EH (cell line): ENCODE results near the gene LRAT.
"Not testable (repeated sequence)": the region's sequence is repeated elsewhere in the genome, so short reads cannot be mapped to it uniquely, and the experiment has no call there.

Experiments used
- DNase-seq: peaks from one replicate; pipeline ENCODE4 v3.0.0-alpha.2; 2015; ENCODE audit warnings: low read depth

Gene LRAT

DNA sequence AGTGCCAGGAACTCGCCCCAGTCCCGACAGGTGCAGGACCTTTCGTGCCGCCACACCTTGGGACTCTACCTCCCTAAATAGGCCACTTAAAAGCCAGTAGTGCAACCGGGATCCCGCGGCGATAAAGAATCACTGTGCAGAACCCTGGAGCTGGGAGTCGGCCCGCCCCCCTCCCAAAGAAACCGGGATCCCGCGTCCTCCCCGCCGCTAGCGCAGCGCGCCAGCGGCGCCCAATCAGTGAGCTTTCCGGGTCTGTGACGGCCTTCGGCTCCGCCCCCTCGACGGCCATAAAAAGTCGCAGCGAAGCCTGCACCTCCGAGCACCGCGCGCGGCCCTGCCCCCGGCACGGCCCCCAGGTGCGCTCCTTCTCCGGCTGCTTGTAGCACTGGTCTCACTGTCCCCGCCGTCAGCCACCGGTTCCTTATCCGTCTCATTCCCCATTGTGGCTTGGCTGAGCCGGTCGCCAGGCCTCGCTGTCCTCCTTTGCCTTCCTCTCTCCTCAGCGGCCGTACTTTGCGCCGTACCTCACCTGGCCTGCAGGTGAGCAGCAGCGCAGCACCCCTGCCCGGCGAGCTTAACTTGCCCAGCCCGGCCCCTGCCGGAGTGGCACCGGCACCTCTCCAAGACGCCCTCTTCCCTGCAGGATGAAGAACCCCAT, at the start of gene LRAT:
Gene LRAT, plus strand, starts transcription at position 318 of the 658 bp plus-strand sequence. Its CDS starts 327 bp downstream, at position 645.
- DNase-seq: peak; percentile 4

DNA sequence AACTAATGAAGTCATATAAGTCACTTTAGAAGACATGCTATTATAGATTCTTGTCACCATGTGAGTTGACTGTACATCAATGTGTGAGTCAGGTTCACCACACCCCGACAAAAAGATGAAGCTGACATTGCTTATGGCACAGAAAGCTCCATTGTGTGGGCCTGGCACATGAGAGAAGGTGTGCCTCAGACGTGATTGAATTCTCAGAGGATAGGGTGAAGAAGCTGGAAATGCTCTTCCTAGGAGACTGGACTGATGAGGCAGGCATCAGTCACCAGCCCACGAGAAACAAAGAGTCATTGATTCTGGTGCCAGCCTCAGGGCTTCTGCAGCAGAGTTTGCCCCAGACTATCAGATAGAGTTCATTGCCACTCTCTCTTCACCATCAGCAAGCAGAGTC, 35.9 kb upstream of the LRAT start:
- DNase-seq: no peak

DNA sequence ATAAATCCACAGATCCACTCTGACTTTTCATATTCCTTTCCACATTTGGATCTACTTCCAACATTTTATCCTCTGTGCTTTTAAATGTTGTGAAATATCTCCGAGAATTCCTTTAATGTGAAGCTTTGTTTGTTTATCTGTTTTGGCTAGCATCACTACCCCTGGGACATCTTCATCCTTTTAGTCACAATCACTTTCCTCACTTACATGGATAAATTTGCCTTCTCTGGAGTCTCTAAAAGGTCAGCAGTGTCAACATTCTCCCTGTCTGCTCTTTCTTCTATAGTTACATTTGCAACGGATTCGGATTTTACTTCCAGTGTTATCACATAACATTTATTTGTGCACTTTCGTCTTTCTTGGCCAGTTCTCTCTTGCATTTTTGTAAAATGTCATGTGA, 34.2 kb upstream of the LRAT start:
- no peak for DNase-seq

DNA sequence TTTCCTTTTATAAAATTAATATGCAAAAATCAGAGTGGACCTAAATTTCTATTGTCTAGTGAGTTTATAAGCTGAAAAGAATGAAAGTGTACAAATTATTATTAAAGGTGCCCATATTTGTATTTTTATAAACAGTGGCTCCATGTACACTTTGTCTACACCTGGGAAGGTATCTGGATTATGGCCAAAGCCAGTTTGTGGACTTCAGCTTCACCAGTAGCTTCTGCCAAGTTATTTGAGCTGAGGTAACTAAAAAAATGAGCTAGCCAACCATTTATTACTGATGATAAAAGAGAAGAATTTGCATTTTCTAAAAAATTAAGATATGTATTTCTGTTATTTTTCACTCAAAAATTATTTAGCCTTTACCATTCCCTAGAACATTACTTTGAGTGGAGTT, 32.3 kb upstream of the LRAT start:
- DNase-seq: no peak

DNA sequence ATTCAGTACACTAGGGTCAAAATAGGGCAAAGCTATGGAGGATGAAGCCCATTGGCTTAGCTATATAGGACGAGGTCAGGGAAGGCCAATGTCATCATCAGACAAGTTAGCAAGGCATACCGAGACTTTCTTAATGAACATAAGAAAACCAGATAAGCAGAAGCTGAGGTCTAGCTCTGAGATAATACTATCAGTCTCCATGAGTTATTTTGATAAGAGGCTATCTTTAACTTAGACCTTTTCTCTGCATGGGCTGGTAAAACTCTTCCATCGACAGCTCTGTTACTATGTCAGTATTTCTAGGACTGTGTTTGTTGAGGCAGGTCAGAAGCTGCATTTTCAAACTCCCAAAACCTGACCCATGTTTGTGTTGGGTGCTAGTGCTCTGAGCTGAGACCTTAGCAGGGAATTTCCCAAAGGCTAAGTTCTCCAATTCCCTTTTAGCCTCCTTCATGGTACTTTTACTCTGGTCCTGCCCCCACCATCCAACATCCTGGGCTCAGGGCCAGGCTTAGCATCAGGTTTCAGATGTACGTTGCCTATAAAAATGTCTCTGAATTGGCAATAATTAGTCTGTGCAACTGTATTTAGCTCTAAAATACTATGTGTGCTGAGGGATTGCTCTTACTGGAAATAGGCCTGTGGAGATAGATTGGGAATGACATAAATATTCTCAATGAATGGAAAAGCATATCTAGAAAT, 29.3 kb upstream of the LRAT start:
- no peak for DNase-seq

DNA sequence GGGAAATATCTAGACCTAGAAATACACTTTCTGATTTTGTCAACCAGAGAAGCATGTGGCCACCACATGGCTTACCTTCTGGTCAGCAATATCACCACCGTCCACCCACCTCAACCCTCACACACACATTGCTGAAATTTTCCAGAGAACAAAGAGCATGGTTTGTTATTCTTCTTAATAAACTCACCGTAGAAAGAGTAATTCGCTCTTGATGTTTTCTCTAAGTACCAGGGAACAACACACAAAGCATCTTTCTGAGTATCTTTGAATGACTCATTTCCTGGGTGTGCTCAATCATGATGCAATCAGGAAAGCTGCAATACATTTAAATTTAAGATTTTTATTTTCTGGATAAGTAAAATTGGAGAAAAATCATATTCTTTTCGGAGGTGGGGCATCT, 24.7 kb upstream of the LRAT start:
- DNase-seq: peak; percentile 15

DNA sequence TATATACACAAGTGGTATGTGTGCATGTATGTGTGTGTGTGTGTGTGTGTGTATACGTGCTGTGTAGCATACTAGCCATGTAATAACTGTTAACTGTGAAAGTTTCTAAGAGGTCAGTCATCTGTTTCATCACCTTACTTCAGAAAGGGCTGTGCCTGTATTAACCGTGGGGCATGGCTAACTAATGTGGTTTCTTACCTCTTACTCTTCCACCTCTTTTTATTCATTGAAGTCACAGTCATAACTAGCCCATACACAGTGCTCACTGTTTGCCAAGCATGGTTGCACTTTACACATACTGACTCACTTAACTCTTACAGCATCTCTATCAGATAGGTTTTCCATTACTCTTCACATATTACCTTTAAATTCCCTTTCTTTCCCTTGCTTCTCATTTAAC, 23.7 kb upstream of the LRAT start:
- DNase-seq: no peak

DNA sequence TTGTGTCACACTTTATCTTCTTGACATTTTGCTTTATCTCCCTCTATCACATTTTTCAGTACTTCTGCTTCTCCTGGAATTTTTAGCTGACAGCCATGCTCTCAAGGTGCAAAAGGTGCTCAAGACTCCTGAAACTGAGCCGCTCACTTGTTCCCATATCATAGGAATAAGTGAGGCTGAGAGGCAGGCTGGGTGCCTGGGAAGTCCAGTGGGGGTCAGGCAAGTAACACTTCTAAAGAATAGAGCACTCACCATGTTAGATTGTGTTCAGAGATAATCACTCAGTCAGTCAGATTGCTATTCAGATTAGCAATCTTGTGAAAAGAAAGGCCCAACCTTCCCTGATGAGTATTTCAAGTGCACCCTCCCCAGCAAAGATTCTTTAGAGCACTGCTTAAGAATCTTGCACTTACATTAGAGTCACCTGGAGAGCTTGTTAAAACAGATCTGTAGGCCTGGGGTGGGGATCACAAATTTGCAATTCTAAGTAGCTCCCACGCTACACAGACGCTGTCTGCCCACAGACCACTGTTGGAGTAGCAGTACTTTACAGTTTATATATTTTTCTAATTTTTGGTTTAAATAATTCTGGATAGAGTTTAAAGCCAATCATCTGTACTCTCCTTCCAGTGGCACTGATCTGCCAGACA, 23.1 kb upstream of the LRAT start:
- no peak for DNase-seq

DNA sequence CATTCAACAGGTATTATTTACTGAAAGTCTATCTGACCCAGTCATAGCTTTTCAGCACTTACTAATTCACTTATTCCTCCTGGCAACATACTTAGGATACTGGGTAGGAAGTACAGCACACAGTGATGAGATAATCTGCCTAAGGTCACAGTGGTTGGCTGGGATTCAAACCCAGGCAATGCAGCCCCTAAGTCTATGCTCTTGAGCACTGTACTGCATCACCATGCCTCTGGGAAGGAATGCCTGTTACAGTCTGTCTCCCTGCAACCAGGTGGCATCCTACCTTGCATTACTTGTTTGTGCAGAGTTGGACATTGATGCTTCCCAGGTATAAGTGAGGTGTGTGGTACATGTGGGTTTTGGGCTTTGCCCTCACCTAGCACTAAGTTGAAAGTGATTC, 21.5 kb upstream of the LRAT start:
- DNase-seq: no peak

DNA sequence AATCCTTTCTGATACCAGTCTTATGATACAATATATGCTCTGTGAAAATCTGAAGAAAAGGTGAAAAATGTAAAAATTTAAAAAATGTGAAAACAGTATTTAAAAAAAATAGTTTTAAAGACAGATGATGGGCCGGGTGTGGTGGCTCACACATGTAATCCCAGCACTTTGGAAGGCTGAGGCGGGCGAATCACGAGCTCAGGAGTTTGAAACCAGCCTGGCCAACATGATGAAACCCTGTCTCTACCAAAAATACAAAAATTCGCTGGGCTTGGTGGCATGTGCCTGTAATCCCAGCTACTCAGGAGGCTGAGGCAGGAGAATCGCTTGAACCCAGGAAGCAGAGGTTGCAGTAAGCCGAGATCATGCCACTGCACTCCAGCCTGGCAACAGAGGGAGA, 20.2 kb upstream of the LRAT start:
- DNase-seq: not testable (repeated sequence)

DNA sequence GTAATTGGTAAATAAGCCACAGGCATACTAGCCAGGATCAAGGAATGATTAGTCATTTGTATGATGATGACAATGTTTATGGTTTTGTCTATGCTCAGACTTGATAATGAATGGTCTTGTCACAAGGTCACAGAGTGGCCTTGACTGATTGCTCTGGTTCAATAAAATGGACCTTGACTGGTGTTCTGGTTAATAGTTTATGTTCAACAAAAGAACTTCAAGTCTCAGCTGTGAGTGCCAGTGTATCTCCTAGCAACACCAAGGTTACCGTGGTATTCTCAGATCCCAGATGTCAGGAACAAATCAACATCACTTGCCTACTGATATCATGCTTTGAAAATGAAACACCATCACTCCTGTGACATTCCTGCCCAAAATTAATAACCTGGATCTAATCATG, 16.3 kb upstream of the LRAT start:
- no peak for DNase-seq

DNA sequence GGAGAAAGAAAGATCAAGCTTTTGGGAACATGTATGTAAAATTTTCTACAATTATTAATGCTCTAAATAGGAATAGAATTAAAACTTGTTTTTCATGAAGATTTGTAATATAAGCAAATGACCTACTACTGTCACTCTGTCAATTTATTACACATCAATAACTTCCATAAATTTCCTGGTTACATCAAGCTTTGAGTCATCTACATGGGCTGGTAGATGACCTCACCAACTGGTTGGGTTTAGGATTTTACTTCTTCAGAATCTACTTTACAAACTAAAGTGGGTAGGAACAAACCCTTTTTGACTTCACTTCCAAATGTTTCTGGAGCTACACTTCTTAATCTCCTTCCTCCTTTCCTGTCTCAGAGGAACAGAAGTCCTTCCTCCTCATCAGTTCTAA, 12.0 kb upstream of the LRAT start:
- DNase-seq: no peak

DNA sequence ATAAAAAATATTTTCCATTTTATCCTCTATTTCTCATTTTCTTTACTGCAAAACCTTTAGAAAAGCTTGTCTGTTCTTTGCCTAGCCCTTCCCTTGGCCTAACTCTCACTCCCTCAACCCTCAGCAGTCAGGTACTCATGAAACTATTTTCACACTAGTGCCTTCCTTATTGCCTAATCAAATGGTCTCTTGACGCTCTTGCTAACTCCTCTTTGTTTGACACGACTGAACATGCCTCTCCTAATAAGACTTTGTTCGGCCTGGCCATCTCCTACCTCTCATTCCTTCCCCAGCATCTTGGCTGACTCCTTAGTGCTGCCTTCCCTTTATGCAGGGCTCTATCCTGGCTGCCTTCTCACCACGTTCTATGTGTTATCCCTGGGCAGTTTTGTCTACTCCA, 11.1 kb upstream of the LRAT start:
- DNase-seq: no peak

DNA sequence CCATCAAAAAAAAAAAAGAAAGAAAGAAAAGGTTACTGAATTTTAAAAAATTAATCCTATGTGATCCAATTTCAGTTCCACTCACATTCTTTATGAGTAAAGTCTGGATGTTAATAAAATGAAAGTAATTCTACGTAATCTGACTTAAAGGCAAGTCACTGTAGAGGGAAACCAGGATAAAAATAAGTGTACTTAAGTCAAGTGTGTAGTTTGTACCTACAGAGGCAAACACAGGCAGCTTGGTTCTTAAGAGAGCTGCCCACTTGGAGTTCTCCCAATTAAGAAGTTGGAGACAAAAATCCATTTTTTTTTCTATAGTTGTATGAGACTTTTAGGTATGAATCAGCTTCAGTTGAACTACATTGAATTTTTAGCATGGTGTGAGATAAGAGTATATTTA, 7.0 kb upstream of the LRAT start:
- DNase-seq: no peak

DNA sequence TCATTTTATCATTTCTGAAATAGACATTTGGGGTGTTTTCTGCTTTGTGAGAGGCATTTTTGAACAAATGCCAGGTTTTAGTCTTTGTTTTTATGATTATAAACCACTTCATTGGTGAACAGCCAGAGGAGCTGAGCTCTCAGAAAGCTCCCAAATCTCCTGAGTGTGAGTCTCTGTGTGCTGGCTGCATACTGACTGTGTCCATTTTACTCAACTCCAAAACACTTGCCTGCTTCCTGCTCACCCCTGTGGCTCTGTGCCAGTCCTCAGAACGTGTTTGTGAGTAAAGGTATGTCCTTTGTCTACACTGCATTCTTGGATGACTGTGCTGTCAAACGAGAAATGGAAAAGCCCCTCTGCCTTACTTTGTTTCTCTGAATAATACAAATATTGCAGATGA, 5.4 kb upstream of the LRAT start:
- DNase-seq: no peak

DNA sequence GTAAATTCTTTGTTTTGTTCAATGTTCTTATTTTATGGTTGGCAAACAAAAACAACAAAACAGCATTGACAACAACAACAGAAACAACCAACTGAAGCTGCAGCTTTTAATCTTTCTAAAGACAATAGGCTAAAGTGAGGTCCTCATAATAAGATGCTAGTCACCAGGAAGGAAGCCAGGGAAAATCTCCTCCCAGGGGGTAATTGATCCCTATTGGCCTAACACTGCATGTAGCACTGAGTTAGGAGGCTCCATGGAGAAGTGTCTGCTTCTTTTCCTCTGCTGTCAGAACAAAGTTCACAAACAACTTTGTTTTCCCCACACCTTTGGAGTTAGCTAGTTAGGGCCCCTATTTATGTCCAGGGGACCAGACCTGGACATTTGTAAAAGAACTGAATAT, 4.7 kb upstream of the LRAT start:
- no peak for DNase-seq

DNA sequence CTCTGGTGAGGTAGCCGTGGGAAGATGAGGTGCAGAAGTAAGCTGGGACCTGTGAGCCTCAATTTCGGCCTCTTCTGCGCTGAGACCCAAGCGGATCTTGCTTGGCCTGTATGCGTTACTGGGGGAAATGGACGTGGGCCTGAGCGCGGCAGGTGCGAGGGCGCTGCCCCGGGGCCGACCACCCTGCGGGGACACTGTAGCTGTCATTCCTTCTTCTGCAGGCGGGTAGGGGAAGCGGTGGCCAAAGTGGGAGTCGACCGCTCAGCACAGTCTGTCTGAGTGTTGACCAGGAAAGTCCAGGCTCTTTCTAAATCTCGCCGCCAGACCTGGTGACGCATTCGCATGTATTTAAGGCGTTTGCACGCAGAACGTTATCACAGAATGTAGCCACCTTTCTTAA, 3.3 kb upstream of the LRAT start:
- DNase-seq: no peak

DNA sequence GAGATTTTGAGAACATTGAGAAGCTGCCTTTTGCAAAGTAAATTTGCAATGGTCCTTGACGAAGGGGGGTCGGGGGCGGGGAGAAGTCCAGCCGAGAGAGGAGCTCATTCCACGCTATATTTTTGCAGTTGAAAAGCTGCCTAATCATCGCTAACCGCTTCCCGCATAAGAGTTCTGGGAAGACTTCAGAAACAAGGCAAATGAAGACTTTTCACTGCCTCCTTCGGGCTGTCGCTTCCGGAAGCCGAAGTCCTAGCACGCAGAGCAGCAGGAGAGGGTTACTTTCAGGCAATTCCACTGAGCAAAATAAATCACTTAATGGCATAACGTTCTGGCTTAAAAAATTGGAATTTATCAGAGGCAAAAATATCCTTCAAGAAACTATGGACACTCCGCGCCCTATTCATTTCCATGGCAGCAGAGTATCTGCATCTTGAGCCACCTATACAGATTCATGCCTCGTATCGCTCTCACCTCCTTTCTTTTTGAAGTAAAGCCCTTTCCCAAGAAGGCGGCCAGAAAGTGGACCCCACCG, 2.6 kb upstream of the LRAT start:
- DNase-seq: no peak

DNA sequence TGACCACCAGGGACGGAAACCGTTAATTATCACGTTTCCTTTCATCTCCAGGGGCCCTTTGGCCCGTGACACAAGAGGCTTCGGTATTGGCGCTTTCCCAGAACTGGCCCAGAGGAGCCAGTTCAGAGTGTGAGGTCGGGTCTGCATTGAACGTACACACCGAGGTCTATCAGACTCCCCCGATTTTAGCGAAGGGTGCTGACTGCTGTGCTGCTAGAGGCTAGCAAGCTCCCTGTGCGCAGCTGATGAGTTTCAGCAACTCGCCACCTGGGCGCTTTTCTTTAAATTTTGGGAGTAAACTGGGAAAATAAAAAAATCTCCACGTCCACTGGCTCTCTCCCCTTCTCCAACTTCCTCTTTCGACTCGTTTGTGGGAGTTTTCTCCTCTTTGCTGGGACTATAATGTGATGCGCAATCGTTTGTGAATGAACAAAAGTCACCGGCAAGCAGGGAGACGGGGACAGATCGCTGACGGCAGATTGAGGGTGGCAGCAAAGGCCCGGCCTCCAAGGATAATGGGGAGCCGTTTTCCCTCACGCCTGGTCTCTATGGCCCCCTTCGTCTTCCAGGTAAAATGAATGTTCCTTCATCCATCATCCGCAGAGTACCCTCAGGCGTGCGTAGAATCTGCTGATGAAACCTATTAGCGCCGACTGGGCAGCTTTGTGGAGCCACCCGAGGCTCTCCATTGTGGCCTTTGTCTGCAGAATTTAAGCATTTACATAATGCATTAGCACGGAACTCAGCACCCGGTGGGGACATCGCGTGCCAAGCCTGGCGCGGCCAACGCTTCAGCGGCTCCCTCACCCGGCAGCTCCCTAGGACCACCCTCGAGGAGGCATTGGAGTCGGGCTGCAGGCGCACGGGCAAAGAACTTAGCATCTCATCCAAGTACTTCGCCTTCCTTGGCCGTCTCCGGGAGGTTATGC, 1.6 kb upstream of the LRAT start:
- no peak for DNase-seq

DNA sequence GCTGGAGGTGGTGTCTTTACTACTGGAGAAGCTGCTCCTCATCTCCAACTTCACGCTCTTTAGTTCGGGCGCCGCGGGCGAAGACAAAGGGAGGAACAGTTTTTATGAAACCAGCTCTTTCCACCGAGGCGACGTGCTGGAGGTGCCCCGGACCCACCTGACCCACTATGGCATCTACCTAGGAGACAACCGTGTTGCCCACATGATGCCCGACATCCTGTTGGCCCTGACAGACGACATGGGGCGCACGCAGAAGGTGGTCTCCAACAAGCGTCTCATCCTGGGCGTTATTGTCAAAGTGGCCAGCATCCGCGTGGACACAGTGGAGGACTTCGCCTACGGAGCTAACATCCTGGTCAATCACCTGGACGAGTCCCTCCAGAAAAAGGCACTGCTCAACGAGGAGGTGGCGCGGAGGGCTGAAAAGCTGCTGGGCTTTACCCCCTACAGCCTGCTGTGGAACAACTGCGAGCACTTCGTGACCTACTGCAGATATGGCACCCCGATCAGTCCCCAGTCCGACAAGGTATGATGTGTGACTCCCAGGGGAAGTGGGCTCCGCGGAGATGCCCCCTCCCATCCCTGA, 634 bp downstream of the LRAT start:
- no peak for DNase-seq

DNA sequence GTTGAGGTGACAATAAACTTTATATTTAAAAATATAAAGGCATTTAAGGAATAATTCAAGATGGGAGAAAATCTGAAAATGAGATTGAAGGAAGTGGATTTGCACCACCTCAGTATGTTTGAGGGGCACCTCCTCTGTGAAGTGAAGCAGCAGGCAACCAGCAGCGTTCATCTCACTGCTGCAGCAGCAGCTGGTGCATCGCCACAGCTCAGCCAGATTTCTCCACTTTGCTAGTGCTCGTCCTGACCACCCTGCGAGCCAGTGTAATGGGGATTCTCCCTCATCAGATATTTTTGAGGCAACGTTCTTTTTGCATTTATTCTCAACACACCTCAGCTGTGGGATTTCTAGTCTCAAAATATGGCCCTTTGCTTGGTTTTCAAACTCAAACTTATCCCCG, 13.9 kb downstream of the LRAT start:
- no peak for DNase-seq

DNA sequence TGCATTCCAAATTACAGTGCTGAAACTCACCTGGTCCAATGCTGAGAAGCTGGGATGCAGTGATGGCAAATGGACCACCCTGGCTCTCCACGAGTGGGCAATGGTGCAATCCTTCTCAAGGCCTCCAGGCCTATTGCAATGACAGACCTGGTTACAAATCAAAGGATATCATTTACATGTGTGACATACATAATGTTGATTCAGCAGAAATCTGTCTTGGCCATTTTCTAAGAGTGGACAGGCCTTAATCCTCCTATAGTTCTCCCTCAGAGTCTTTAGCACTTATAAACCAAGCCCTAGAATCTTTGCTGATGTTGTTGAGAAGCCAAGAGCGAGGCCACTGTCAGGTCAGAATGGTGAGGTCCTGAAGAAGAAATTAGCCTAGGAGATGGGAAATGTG, 17.1 kb downstream of the LRAT start:
- no peak for DNase-seq
